IMR-90 (cell line): Measurements from ENCODE around the gene WNT10A.

ENCODE experiments used
- BHLHE40 ChIP-seq: fragments of 150-350 bp; IDR thresholded peaks from 2 replicates; pipeline ENCODE4 v1.6.1; 2016; ENCODE audit warnings: mild to moderate bottlenecking, low read depth, low read length
- CEBPB ChIP-seq: IDR thresholded peaks from 2 replicates; pipeline ENCODE4 v1.6.1; 2012; ENCODE audit warnings: low read depth, low read length, improper control_type of control experiment
- CTCF ChIP-seq: conservative IDR thresholded peaks from 2 replicates; pipeline ENCODE4 v1.5.1; 2012; ENCODE audit warnings: mild to moderate bottlenecking, low read depth, low read length, improper control_type of control experiment
- ELK1 ChIP-seq: fragments of 150-350 bp; IDR thresholded peaks from 2 replicates; pipeline ENCODE4 v1.6.1; 2016; ENCODE audit warnings: low read depth, mild to moderate bottlenecking, low read length, moderate library complexity, borderline replicate concordance
- FOS ChIP-seq: fragments of 150-350 bp; IDR thresholded peaks from 2 replicates; pipeline ENCODE4 v1.6.1; 2016; ENCODE audit warnings: low read depth, low read length
- MAFK ChIP-seq: IDR thresholded peaks from 2 replicates; pipeline ENCODE4 v1.6.1; 2012; ENCODE audit warnings: low read depth, low read length, improper control_type of control experiment
- MAZ ChIP-seq: IDR thresholded peaks from 2 replicates; pipeline ENCODE4 v1.6.1; 2012; ENCODE audit warnings: low read depth, mild to moderate bottlenecking, low read length, improper control_type of control experiment, moderate library complexity, borderline replicate concordance
- POLR2A ChIP-seq: IDR thresholded peaks from 2 replicates; pipeline ENCODE4 v1.6.1; 2012; ENCODE audit warnings: mild to moderate bottlenecking, low read depth, low read length
- RAD21 ChIP-seq: IDR thresholded peaks from 2 replicates; pipeline ENCODE4 v1.6.1; 2012; ENCODE audit warnings: low read length, improper control_type of control experiment
- SMC3 ChIP-seq: fragments of 150-350 bp; IDR thresholded peaks from 2 replicates; pipeline ENCODE4 v1.6.1; 2016; ENCODE audit warnings: low read depth, mild to moderate bottlenecking, antibody characterized with exemption, low read length, moderate library complexity

- no peak for TF ChIP-seq CTCF
- no peak for TF ChIP-seq POLR2A
- TF ChIP-seq RAD21, result no peak
- no peak for TF ChIP-seq FOS
- no peak for TF ChIP-seq CEBPB
- TF ChIP-seq ELK1, result no peak
- no peak for TF ChIP-seq MAFK
- no peak for TF ChIP-seq MAZ
- no peak for TF ChIP-seq BHLHE40
- TF ChIP-seq SMC3, result no peak
These were observed 43.2 kb upstream of the WNT10A start for GRCh38 chr2:218837495-218837894.
